ENCODE measurements around the gene MAP3K7CL.
"Not testable (repeated sequence)": the region's sequence is repeated elsewhere in the genome, so short reads cannot be mapped to it uniquely, and the experiment has no call there.

The MAP3K7CL gene

GRCh38 chr21:29133796-29134195 lies 3.4 kb downstream of the MAP3K7CL start:
- DNase-seq, result no peak

DNA sequence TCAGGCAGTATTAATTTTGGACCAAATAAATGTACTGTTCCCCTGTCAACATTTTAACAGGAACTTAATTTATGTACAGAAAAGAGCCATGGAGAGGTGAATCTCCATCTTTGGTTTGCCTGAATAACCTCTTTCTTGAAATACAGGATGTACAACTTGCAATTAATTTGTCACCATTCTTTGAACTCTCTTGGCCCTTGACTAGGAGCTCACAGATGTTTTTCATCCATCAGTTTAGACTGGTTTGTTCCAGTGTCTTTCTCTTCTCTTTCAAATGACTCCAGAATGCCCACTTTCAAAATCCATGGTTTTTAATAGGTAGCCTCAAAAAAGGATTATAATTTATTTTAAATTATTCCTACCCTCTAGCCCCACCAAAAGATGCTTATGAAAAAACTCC lies 5.0 kb downstream of the MAP3K7CL start:
- no peak for DNase-seq

DNA sequence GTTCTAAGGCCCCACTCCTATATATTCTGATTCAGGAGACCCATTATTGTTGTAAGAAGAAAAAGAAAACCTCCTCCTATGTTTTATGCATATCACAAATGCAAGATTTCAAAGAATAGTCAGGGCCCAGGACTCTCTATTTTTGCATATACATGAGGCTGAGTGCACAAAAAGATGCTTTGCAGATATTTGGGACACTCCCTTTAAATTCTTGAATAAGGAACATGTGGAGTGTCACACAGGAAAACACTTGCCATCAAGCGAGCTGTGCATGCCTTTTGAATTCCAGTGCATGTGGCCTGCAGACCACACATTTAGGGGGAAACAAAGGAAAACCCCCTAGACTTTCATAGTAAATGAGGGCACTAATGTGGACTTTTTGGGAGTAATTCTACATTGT lies 5.6 kb downstream of the MAP3K7CL start:
- no peak for DNase-seq

DNA sequence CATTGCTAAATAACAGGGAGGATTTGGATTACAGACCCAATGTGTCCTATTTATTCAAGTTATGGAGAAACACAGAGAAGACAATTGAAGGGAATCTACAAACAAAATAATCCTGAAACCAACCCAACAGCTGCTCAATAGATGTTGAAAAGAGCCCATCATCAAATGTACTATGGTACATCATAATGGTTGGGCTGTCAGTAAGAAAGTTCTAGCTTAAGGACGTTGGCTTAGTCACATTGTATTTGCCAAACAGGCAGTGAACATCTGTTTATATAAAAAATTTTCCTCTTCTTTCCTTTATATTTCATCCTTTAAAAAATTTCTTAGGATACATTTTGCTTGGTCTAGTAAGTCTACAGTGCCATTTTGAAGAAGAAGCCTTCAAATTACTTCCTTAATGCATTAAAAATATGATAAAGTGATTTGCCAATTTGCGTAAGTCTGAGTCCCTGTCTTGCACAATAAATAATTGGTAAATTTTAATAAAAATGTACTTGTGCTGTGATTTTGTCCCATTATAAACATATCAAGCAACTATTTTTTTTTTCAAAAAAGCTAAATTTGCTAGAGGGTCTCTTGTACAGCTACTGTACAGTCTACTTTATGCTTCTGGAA lies 14.4 kb downstream of the MAP3K7CL start:
- DNase-seq, result no peak

- no peak for DNase-seq
These were observed 14.9 kb downstream of the MAP3K7CL start for GRCh38 chr21:29145354-29145782.

GRCh38 chr21:29145852-29146453 lies 15.5 kb downstream of the MAP3K7CL start:
- DNase-seq, result no peak

GRCh38 chr21:29146726-29147125 lies 16.3 kb downstream of the MAP3K7CL start:
- DNase-seq, result no peak

- DNase-seq, result no peak
These were observed 18.1 kb downstream of the MAP3K7CL start for GRCh38 chr21:29148530-29148929.

GRCh38 chr21:29149808-29150425 lies 19.5 kb downstream of the MAP3K7CL start:
- no peak for DNase-seq

DNA sequence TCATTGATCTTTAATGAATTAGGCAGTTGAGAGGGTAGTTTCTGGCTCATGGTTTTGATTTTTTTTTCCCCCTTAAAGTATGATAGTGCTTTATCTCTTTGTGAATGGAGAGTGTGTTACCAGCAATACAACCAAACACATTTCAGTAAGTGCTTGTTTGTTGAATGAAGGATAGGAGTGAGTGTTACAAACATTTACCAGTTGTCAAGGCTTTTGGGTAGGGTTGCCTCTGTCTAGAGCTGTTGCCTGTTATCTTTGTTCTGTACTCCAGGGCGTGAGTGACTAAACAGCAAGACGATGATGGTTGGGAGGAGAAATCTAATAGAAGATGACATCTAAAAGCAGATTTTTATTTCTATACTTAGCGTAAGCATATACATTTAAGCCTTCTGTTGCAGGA lies 21.5 kb downstream of the MAP3K7CL start:
- DNase-seq, result no peak

- no peak for DNase-seq
These were observed 22.5 kb downstream of the MAP3K7CL start for GRCh38 chr21:29152916-29153315.

- no peak for DNase-seq
These were observed 23.8 kb downstream of the MAP3K7CL start for GRCh38 chr21:29154270-29154669.

DNA sequence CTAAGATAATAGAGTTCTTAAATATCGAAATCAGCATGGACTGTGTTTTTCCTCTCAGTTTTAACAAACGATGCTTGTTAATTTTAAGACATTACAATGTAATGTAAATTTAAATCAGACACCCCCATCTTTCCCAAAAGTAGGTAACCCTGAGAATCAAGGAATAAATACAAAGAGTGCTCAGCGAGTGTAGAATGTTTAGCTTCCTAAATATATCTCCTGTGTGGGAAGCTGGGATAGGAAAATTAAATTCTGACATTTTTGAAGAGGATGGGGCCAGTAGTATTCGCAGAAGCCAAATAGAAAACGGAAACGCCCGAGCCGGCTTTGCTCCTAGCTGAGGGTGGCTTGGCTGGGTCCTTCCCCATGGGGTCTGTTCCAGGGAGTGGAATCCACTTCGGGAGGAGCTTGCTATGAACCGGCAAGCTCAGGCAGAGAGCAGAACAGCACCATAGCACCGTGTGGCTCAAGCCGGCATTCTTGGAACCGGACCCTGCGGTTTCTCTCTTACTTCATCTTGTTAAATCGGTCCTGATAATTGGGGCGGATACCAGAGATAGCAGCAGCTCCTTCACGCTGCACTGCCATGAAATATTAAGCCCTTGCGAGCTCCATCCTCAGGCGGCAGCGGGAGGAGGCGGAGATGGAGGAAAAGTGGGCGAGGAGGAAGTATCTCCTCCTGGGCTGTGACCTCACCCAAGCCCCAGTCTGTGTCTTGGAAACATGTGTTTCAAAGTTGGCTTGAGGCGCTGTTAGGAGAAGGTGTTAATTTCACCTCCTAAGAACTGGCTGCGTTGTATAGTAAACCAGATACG lies 24.9 kb downstream of the MAP3K7CL start:
- DNase-seq, result no peak

DNA sequence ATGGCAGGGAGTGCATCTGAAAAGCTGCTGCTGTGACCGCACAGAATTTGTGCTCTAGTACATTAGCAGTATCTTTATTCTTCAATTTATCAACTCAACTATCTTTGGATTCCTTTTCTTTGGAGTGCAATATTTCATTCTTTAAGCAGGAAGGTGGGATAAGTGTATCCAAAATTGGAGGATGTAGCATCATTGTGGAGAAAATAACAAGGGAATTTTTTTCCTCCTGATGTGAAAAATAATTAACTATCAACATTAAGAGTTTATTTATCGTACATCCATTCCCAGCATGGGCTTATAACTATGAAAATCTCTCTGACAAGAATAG lies 25.5 kb downstream of the MAP3K7CL start:
- DNase-seq, result no peak

DNA sequence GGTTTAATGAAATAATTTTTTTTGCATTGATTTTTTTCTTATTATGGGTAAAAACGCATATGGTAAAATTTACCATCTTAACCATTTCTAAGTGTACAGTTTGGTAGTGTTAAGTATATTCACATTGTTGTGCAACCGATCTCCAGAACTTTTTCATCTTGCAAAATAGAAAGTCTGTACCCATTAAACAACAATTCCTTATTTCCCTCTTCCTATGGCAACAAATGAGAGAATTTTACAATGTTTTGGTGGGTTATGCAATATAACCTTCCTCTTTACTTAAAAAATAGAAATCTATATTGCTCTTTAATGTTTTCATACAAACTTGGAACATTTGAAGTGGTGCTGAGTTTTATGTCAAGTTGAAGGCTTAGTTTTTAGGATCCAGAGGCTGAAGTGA lies 26.6 kb downstream of the MAP3K7CL start:
- DNase-seq, result no peak

DNA sequence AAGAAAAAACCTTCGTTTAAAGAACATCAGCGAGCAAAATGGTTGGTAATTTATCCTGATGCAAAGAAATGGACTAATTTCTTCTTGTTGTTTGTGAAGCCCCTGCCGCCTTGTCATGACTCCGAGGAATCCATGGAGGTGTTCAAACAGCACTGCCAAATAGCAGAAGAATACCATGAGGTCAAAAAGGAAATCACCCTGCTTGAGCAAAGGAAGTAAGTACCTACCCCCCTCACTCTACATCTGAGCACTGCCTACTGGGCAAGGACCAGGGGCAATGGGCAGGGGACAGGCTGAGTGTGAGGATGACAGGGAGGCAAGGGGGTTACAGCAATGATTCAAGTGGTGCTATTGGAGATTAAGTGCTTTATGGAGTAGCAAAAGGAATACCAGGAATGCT lies 29.4 kb downstream of the MAP3K7CL start:
- DNase-seq, result no peak

DNA sequence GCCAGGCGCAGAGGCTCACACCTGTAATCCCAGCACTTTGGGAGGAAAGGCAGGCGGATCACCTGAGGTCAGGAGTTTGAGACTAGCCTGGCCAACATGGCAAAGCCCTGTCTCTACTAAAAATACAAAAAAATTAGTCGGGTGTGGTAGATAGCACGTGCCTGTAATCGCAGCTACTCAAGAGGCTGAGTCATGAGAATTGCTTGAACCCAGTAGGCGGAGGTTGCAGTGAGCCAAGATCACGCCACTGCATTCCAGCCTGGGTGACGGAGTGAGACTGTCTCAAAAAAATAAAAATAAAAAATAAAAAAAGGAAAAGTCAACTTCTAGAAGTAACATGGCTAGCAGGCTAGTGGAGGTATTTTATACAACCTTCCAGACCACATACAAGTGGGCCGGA lies 32.4 kb downstream of the MAP3K7CL start:
- DNase-seq, result not testable (repeated sequence)

GRCh38 chr21:29163341-29164115 lies 33.1 kb downstream of the MAP3K7CL start:
- DNase-seq, result peak; percentile 36

GRCh38 chr21:29164323-29164942 lies 34.0 kb downstream of the MAP3K7CL start:
- DNase-seq, result no peak

- no peak for DNase-seq
These were observed 35.9 kb downstream of the MAP3K7CL start for GRCh38 chr21:29166323-29166722.

DNA sequence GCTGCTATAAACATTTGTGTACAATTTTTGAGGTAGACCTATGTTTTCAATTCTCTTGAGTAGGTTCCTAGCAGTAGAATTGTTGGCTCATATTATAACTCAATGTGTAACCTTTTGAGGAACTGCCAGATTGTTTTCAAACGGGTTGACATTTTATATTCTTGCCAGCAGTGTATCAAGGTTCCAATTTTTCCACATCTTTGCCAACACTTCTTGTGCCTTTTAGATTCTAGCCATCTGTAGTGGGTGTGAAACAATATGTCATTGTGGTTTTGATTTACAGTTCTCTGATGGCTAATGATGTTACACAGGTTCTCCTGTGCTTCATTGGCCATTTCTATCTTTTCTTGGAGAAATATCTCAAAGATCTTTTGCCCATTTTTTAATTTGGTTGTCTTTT lies 36.4 kb downstream of the MAP3K7CL start:
- DNase-seq, result no peak

- not testable (repeated sequence) for DNase-seq
These were observed 37.0 kb downstream of the MAP3K7CL start for GRCh38 chr21:29167481-29167880.

DNA sequence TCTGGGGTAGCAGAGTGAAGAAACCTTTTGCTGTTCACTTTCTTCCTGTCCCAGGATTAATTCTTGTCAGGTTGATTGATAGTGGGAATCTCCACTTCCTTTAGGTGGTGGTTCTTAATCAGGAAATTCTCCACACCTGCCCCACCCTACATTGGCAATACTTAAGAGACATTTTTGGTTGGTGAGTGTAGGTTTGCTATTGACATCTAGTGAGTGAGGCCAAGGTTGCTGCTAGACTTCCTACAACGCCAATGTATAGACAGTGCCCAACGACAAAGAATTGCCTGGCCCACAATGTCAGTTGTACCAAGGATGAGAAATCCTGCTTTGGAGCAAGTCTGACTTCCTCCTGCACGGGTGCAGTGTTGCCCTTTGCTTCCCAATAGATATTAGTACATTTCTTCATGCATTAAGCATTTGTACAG lies 38.5 kb downstream of the MAP3K7CL start:
- no peak for DNase-seq

All from SIG-M5 (cell line).